H9 (cell line): ENCODE measurements around the gene ACSBG1. TPM values are rescaled to one million over a fixed set of nuclear protein-coding genes. Genes with fewer than 3 reads are reported as not detected.

Experiments
- DNase-seq: peaks from one replicate; pipeline ENCODE4 v3.0.0-alpha.2; 2017
- H2AFZ ChIP-seq: one replicate; pipeline ENCODE4 v1.6.1; 2013; ENCODE audit warnings: mild to moderate bottlenecking, low read length, control low read depth, moderate library complexity
- H2AK5ac ChIP-seq: 2 replicates; pipeline ENCODE4 v1.6.1; 2013; ENCODE audit warnings: low read length, control low read depth, mixed read lengths; ENCODE audit not compliant: insufficient read length
- H2BK120ac ChIP-seq: one replicate; pipeline ENCODE4 v1.6.1; 2013; ENCODE audit warnings: low read depth, mild to moderate bottlenecking, low read length, control low read depth, inconsistent platforms; ENCODE audit not compliant: poor library complexity, severe bottlenecking
- H2BK12ac ChIP-seq: 2 replicates; pipeline ENCODE4 v1.6.1; 2013; ENCODE audit warnings: low read length, control low read depth, mixed read lengths, low read depth; ENCODE audit not compliant: insufficient read length
- H2BK15ac ChIP-seq: 2 replicates; pipeline ENCODE4 v1.6.1; 2013; ENCODE audit warnings: low read depth, low read length, control low read depth
- H2BK20ac ChIP-seq: one replicate; pipeline ENCODE4 v1.6.1; 2013; ENCODE audit warnings: low read depth, mild to moderate bottlenecking, low read length, control low read depth, inconsistent platforms; ENCODE audit not compliant: poor library complexity, severe bottlenecking
- H2BK5ac ChIP-seq: 2 replicates; pipeline ENCODE4 v1.6.1; 2013; ENCODE audit warnings: low read length, control low read depth, mixed read lengths; ENCODE audit not compliant: insufficient read length
- H3K14ac ChIP-seq: 2 replicates; pipeline ENCODE4 v1.6.1; 2013; ENCODE audit warnings: low read length, control low read depth; ENCODE audit not compliant: insufficient read depth
- H3K18ac ChIP-seq: 2 replicates; pipeline ENCODE4 v1.6.1; 2013; ENCODE audit warnings: low read depth, mild to moderate bottlenecking, mixed read lengths, low read length, control low read depth; ENCODE audit not compliant: insufficient read length
- H3K23ac ChIP-seq: 2 replicates; pipeline ENCODE4 v1.6.1; 2013; ENCODE audit warnings: low read length, control low read depth, mixed read lengths, low read depth; ENCODE audit not compliant: insufficient read length
- H3K23me2 ChIP-seq: 2 replicates; pipeline ENCODE4 v1.6.1; 2013; ENCODE audit warnings: low read depth, mild to moderate bottlenecking, mixed read lengths, low read length, control low read depth; ENCODE audit not compliant: insufficient read length, poor library complexity, severe bottlenecking
- H3K27ac ChIP-seq: 2 replicates; pipeline ENCODE4 v1.5.1; 2013; ENCODE audit warnings: low read length, control low read depth, mixed read lengths, low read depth; ENCODE audit not compliant: insufficient read length
- H3K27me3 ChIP-seq: 2 replicates; pipeline ENCODE4 v1.6.1; 2013; ENCODE audit warnings: low read length, control low read depth, inconsistent platforms; ENCODE audit not compliant: insufficient read depth
- H3K4ac ChIP-seq: 2 replicates; pipeline ENCODE4 v1.6.1; 2013; ENCODE audit warnings: low read depth, mild to moderate bottlenecking, control low read depth, inconsistent platforms, low read length, moderate library complexity
- H3K4me1 ChIP-seq: 2 replicates; pipeline ENCODE4 v1.6.1; 2013; ENCODE audit warnings: low read length, control low read depth, inconsistent platforms; ENCODE audit not compliant: insufficient read depth
- H3K4me2 ChIP-seq: 2 replicates; pipeline ENCODE4 v1.6.1; 2013; ENCODE audit warnings: low read length, control low read depth, mixed read lengths; ENCODE audit not compliant: insufficient read length, insufficient read depth
- H3K56ac ChIP-seq: 2 replicates; pipeline ENCODE4 v1.6.1; 2013; ENCODE audit warnings: low read depth, mild to moderate bottlenecking, mixed read lengths, low read length, control low read depth; ENCODE audit not compliant: insufficient read length
- H3K79me1 ChIP-seq: 2 replicates; pipeline ENCODE4 v1.6.1; 2013; ENCODE audit warnings: low read depth, mild to moderate bottlenecking, moderate library complexity, low read length, control low read depth, inconsistent platforms; ENCODE audit not compliant: insufficient read depth, poor library complexity, severe bottlenecking
- H3K79me2 ChIP-seq: 2 replicates; pipeline ENCODE4 v1.6.1; 2013; ENCODE audit warnings: low read length, control low read depth, inconsistent platforms; ENCODE audit not compliant: insufficient read depth
- H3K9ac ChIP-seq: 2 replicates; pipeline ENCODE4 v1.6.1; 2013; ENCODE audit warnings: low read length, control low read depth, mixed read lengths; ENCODE audit not compliant: insufficient read length; ENCODE audit errors: extremely low read depth
- H3K9me3 ChIP-seq: one replicate; pipeline ENCODE4 v1.6.1; 2013; ENCODE audit warnings: low read depth, low read length, inconsistent platforms; ENCODE audit not compliant: control insufficient read depth
- H3T11ph ChIP-seq: one replicate; pipeline ENCODE4 v1.6.1; 2013; ENCODE audit warnings: mild to moderate bottlenecking, low read length, control low read depth, inconsistent platforms
- H4K20me1 ChIP-seq: one replicate; pipeline ENCODE4 v1.6.1; 2013; ENCODE audit not compliant: control insufficient read depth, insufficient read length, insufficient read depth
- H4K5ac ChIP-seq: 2 replicates; pipeline ENCODE4 v1.6.1; 2013; ENCODE audit warnings: low read depth, mild to moderate bottlenecking, mixed read lengths, low read length, control low read depth; ENCODE audit not compliant: insufficient read length
- H4K8ac ChIP-seq: replicated peaks from 2 replicates; pipeline ENCODE4 v1.6.1; 2013; ENCODE audit warnings: low read length, control low read depth, mixed read lengths, low read depth; ENCODE audit not compliant: insufficient read length
- H4K91ac ChIP-seq: 2 replicates; pipeline ENCODE4 v1.6.1; 2013; ENCODE audit warnings: low read depth, mild to moderate bottlenecking, moderate library complexity, mixed read lengths, low read length, control low read depth; ENCODE audit not compliant: insufficient read length
- H3K27ac Mint-ChIP-seq, 3 experiments: 2 replicates in 2 of 3; 3 replicates in 1 of 3; pipeline ENCODE4 v1.8.0; 2020 to 2021; ENCODE audit warnings: mixed read lengths in 3 of 3, mild to moderate bottlenecking in 1 of 3, moderate library complexity in 1 of 3
- H3K27me3 Mint-ChIP-seq: 2 replicates; pipeline ENCODE4 v1.8.0; 2021; ENCODE audit warnings: low read depth, mild to moderate bottlenecking, moderate library complexity, mixed read lengths
- H3K36me3 Mint-ChIP-seq, 3 experiments: 2 replicates in 2 of 3; 3 replicates in 1 of 3; pipeline ENCODE4 v1.8.0; 2020 to 2021; ENCODE audit warnings: low read depth in 3 of 3, mixed read lengths in 3 of 3; ENCODE audit not compliant: insufficient read depth in 1 of 3
- H3K4me1 Mint-ChIP-seq, 2 experiments: 2 replicates each; pipeline ENCODE4 v1.8.0; 2020; ENCODE audit warnings: mixed read lengths in 2 of 2
- H3K4me3 Mint-ChIP-seq, 2 experiments: 2 replicates in 1 of 2; 3 replicates in 1 of 2; pipeline ENCODE4 v1.8.0; 2020 to 2021; ENCODE audit warnings: mild to moderate bottlenecking in 2 of 2, mixed read lengths in 2 of 2, moderate library complexity in 1 of 2
- H3K9me3 Mint-ChIP-seq, 2 experiments: 2 replicates in 1 of 2; 3 replicates in 1 of 2; pipeline ENCODE4 v1.8.0; 2020; ENCODE audit warnings: mild to moderate bottlenecking in 2 of 2, mixed read lengths in 2 of 2, moderate library complexity in 1 of 2
- WGBS: extraction: QIAGEN DNeasy Blood & Tissue Kit; methylation state at CpG from one replicate; pipeline ENCODE4 v1.1.7; 2013; ENCODE audit warnings: missing lambda C conversion rate, low lambda C conversion rate, mixed read lengths; ENCODE audit not compliant: insufficient read length; ENCODE audit errors: extremely low coverage; 5-methylcytosine and 5-hydroxymethylcytosine counted together
- total RNA-seq: library from RNA; stranded (reverse); gene quantifications from 2 replicates; pipeline ENCODE4 v1.2.1, GENCODE V29; 2021
- TF ChIP-seq, protein P1 (sequence below): fragments of 200-600 bp; sonication (generic); conservative IDR thresholded peaks from 3 replicates; pipeline ENCODE4 v1.8.0; 2021; ENCODE audit warnings: antibody characterized with exemption, mild to moderate bottlenecking

ACSBG1 gene
- total RNA-seq, 1 experiment from 2014 or later = 2.2 TPM

DNA sequence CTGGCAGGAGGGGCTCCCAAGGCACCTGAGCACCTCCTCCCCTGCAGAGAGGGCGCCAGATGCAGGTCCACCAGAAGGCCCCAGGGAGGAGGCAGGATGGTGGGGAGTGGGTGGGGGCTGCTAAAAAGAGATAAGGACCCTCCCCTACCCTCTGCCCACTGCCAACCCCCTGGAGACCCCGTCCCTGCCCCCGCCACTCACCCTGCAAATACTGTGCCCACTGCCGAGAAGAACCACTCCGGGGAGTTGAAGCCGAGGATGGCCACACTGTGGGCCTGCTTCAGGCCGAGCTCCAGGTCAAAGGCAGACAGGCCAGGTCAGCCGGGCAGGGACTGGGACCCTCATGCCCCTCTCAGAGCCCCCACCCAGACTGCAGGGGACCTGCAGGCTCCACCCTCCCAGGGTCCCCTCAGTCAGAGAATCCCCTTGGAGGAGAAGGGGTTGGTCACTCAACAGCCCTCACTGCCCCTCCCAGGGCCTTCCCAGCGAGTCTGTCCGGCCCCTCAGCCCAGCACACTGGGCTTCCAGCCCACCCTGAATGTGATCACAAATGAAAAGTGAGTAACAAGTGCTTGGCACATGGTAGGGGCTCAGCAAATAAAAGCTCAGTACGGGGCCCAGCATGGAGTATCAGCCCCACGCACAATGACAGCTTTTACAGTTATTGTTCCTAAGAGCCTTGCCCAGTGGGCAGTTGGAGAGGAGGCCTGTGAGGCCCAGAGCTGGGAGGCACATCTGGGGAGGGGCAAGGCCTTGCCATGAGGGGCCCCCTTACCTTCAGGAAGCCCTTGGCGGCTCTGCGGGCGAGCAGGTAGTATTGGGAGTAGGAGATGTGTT is 40.4 kb downstream of the ACSBG1 start:
- Mint-ChIP-seq H3K27me3 (no peaks in the 10 kb centered on the region), H3K4me3 (no peak overlapping the region), H3K9me3 (peaks cover 0 to 5% of the 10 kb centered on the region in 2 experiments; a peak in 2 of 5 replicates), H3K36me3 (peaks cover 0 to 2% (median 0%) of the 10 kb centered on the region in 3 experiments; a peak in 1 of 7 replicates), H3K27ac (no peak overlapping the region), H3K4me1 (peaks cover 0 to 2% of the 10 kb centered on the region in 2 experiments; a peak in 2 of 4 replicates)
- Histone ChIP-seq H2AFZ (no peak overlapping the region), H4K8ac (no peak overlapping the region), H3K23ac (no peak overlapping the region), H2BK20ac (no peak overlapping the region), H3K27me3 (no peaks in the 10 kb centered on the region), H3K23me2 (no peaks in the 10 kb centered on the region), H2AK5ac (no peak overlapping the region), H2BK15ac (no peak overlapping the region), H3T11ph (no peak overlapping the region), H2BK5ac (no peak overlapping the region), H3K79me2 (no peaks in the 10 kb centered on the region), H3K4me2 (no peak overlapping the region), H4K91ac (no peak overlapping the region), H3K9ac (no peak overlapping the region), H4K5ac (no peak overlapping the region), H2BK120ac (no peak overlapping the region), H3K79me1 (no peaks in the 10 kb centered on the region), H3K4me1 (no peaks in the 10 kb centered on the region), H4K20me1 (no peaks in the 10 kb centered on the region), H3K27ac (no peak overlapping the region), H3K4ac (no peak overlapping the region), H2BK12ac (no peak overlapping the region), H3K56ac (no peak overlapping the region), H3K18ac (no peak overlapping the region), H3K14ac (no peak overlapping the region), H3K9me3 (no peaks in the 10 kb centered on the region)
- DNase-seq = no peak
- TF ChIP-seq, protein P1, sequence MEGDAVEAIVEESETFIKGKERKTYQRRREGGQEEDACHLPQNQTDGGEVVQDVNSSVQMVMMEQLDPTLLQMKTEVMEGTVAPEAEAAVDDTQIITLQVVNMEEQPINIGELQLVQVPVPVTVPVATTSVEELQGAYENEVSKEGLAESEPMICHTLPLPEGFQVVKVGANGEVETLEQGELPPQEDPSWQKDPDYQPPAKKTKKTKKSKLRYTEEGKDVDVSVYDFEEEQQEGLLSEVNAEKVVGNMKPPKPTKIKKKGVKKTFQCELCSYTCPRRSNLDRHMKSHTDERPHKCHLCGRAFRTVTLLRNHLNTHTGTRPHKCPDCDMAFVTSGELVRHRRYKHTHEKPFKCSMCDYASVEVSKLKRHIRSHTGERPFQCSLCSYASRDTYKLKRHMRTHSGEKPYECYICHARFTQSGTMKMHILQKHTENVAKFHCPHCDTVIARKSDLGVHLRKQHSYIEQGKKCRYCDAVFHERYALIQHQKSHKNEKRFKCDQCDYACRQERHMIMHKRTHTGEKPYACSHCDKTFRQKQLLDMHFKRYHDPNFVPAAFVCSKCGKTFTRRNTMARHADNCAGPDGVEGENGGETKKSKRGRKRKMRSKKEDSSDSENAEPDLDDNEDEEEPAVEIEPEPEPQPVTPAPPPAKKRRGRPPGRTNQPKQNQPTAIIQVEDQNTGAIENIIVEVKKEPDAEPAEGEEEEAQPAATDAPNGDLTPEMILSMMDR = no peak
- WGBS = no CpG with 5 or more reads among the region's 15 CpGs
